ENCODE data around the gene TMA7. TPM values are rescaled to one million over a fixed set of nuclear protein-coding genes. Genes with fewer than 3 reads are reported as not detected.
A peak's percentile ranks its signal among the peaks of the same experiment; 100 is the strongest.
"Not testable (repeated sequence)": the region's sequence is repeated elsewhere in the genome, so short reads cannot be mapped to it uniquely, and the experiment has no call there.

The TMA7 gene
- total RNA-seq, 1 donor from 2014 or later = 169 TPM

- H3K9me3 ChIP-seq = no peaks in the 10 kb centered on the region
- H3K27ac ChIP-seq = no peak overlapping the region
- H3K4me3 ChIP-seq = no peak overlapping the region
- no peak for TF ChIP-seq CTCF (IDR thresholded peaks at IDR 0.05)
- intact Hi-C loops (cut with DNase I) = no loop called here
- peaks cover 32% of the 10 kb centered on the region for H3K4me1 ChIP-seq
- ATAC-seq (no peak), DNase-seq (no peak)
- no peaks in the 10 kb centered on the region for H3K27me3 ChIP-seq
- peaks cover 11% of the 10 kb centered on the region for H3K36me3 ChIP-seq
These were observed 34.6 kb downstream of the TMA7 start for GRCh38 chr3:48474619-48475018.

GRCh38 chr3:48475188-48475587, 35.1 kb downstream of the TMA7 start:
- intact Hi-C loops (cut with DNase I) = no loop called here
- H3K27me3 ChIP-seq = no peaks in the 10 kb centered on the region
- no peak overlapping the region for H3K27ac ChIP-seq
- peaks cover 5% of the 10 kb centered on the region for H3K36me3 ChIP-seq
- H3K4me3 ChIP-seq = no peak overlapping the region
- H3K9me3 ChIP-seq = no peaks in the 10 kb centered on the region
- DNase-seq (no peak), ATAC-seq (no peak)
- TF ChIP-seq CTCF (IDR thresholded peaks at IDR 0.05) = no peak
- H3K4me1 ChIP-seq = peaks cover 26% of the 10 kb centered on the region

- TF ChIP-seq CTCF (IDR thresholded peaks at IDR 0.05) = no peak
- no peaks in the 10 kb centered on the region for H3K27me3 ChIP-seq
- H3K36me3 ChIP-seq = peaks cover 5% of the 10 kb centered on the region
- intact Hi-C loops (cut with DNase I) = no loop called here
- H3K9me3 ChIP-seq = no peaks in the 10 kb centered on the region
- ATAC-seq (no peak), DNase-seq (no peak)
- no peak overlapping the region for H3K4me3 ChIP-seq
- no peak overlapping the region for H3K27ac ChIP-seq
- peaks cover 13% of the 10 kb centered on the region for H3K4me1 ChIP-seq
These were observed 36.5 kb downstream of the TMA7 start for GRCh38 chr3:48476426-48477053.

GRCh38 chr3:48477959-48478520, 38.0 kb downstream of the TMA7 start:
- ATAC-seq (no peak), DNase-seq (no peak)
- Histone ChIP-seq H3K4me3 (no peak overlapping the region), H3K9me3 (no peaks in the 10 kb centered on the region), H3K27ac (peak overlapping the region; percentile 26), H3K4me1 (peaks cover 6% of the 10 kb centered on the region), H3K36me3 (peaks cover 5% of the 10 kb centered on the region), H3K27me3 (no peaks in the 10 kb centered on the region)
- intact Hi-C loops (cut with DNase I) = no loop called here
- TF ChIP-seq CTCF (IDR thresholded peaks at IDR 0.05) = no peak

GRCh38 chr3:48478626-48479555, 38.8 kb downstream of the TMA7 start:
- ATAC-seq = peak; percentile 40
- Histone ChIP-seq H3K4me3 (no peak overlapping the region), H3K9me3 (no peaks in the 10 kb centered on the region), H3K4me1 (no peaks in the 10 kb centered on the region), H3K27ac (peak overlapping the region; percentile 26), H3K27me3 (no peaks in the 10 kb centered on the region), H3K36me3 (peaks cover 5% of the 10 kb centered on the region)
- no peak for DNase-seq
- intact Hi-C loops (cut with DNase I) = no loop called here
- no peak for TF ChIP-seq CTCF (IDR thresholded peaks at IDR 0.05)

GRCh38 chr3:48480891-48481290, 40.8 kb downstream of the TMA7 start:
- H3K27ac ChIP-seq; intact Hi-C loops (cut with DNase I); H3K36me3 ChIP-seq; DNase-seq; H3K27me3 ChIP-seq; H3K4me1 ChIP-seq; ATAC-seq; H3K9me3 ChIP-seq; H3K4me3 ChIP-seq: not testable (repeated sequence)

- DNase-seq; H3K27me3 ChIP-seq; H3K36me3 ChIP-seq; H3K27ac ChIP-seq; ATAC-seq; intact Hi-C loops (cut with DNase I); H3K9me3 ChIP-seq; H3K4me1 ChIP-seq; H3K4me3 ChIP-seq: not testable (repeated sequence)
These were observed 42.8 kb downstream of the TMA7 start for GRCh38 chr3:48482822-48483221.
